GM12875 (cell line): ENCODE results near the gene BCAS1.

Source experiments
- H3K4me3 ChIP-seq: one replicate; pipeline ENCODE4 v1.5.1; 2011; ENCODE audit warnings: low read depth, low read length, control low read depth
- TF ChIP-seq, protein P1 (sequence below): IDR thresholded peaks from 2 replicates; pipeline ENCODE4 v1.5.1; 2011; ENCODE audit warnings: low read depth, mild to moderate bottlenecking, control low read depth, inconsistent platforms, low read length, moderate library complexity, borderline replicate concordance; ENCODE audit not compliant: insufficient read depth

BCAS1 gene

DNA sequence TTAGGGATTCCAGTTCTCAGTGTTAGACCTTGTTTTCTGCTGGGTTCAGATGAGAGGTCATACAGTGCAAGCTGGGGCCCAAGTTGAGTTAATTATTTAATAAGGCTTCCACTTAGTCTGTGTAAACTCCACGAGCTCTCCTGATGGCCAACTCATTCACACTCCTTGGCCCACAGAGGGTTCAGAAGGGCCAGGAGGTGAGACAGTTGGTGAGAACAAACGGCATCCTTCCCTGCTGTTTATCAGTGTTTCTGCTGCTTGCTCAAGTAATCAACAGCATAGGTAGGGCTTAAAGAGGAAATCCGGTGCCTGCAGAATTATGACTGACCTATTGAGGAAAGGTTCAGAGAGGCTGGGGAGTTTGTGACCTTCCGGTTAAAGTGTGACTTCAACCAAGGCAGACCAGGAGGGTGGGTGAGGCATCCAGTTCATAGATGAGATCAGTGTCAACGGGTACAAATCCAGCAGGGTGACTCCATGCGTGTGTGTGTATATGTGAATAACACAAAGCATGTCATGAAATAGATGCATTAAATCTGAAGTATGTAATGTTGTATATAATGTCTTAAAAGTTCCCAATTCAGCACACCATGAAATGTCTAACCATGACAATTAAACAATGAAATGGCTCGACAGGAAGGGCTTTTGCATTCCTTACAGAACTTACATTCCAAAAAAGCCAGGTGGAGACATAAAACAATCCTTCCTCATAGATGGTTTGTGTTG is 37.4 kb upstream of the BCAS1 start:
- TF ChIP-seq, protein P1, sequence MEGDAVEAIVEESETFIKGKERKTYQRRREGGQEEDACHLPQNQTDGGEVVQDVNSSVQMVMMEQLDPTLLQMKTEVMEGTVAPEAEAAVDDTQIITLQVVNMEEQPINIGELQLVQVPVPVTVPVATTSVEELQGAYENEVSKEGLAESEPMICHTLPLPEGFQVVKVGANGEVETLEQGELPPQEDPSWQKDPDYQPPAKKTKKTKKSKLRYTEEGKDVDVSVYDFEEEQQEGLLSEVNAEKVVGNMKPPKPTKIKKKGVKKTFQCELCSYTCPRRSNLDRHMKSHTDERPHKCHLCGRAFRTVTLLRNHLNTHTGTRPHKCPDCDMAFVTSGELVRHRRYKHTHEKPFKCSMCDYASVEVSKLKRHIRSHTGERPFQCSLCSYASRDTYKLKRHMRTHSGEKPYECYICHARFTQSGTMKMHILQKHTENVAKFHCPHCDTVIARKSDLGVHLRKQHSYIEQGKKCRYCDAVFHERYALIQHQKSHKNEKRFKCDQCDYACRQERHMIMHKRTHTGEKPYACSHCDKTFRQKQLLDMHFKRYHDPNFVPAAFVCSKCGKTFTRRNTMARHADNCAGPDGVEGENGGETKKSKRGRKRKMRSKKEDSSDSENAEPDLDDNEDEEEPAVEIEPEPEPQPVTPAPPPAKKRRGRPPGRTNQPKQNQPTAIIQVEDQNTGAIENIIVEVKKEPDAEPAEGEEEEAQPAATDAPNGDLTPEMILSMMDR = no peak
- no peak overlapping the region for H3K4me3 ChIP-seq

DNA sequence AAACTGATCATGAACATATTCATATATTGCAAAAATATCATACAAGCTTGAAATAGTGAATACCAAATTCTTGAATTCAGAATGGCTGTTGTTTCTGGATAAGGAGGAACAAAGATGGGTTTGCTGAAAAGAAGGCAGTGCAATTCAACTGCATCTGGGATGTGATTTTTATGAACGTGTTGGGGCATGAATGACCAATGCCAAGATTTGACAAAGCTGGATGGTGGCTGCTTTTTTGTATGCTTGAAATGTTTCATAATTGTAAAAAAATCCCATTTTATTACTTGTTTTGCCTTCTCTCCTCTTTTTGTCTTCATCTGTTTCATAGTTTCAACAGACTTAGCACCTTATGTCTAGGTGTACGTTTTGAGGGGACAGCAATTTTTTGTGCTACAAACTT is 36.8 kb upstream of the BCAS1 start:
- TF ChIP-seq, protein P1 = no peak
- H3K4me3 ChIP-seq = no peak overlapping the region

DNA sequence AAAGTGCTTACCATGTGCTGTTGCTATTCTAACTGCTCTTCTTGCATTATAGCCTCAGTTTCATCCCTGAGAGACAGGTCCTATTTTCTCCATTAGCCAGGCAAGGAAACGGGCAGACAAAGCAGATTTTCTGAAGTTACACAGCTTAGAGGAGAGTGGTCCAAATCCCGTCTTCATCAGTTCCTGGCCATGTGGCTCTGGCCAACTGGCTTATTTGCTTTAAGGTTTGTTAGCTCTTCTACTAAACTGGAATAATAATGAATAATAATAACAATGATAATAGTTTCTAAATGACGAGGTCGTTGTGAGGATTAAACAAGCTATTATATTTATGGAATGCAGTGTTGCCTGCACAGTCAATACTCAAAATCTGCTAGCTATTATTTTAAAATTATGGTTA is 35.8 kb upstream of the BCAS1 start:
- H3K4me3 ChIP-seq = no peak overlapping the region
- TF ChIP-seq, protein P1 = no peak

DNA sequence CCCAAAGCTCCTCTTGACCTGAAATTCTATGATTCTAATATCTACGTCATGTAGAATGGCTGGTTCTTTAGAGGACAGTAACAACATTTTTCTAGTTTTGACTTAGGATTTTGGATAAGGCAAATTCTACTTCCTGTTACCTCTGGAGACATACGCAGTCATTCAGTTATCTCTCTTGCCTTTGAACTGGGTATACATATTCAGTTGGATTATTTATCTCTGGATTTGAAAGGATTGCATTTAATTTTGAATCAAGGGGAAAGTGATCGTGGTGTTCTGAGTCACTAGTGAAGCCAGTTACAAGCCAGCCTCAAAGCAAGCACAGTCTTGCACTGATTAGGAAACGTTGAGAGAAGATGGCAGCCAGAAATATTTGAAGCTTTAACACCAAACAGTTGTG is 35.3 kb upstream of the BCAS1 start:
- TF ChIP-seq, protein P1 = no peak
- H3K4me3 ChIP-seq = no peak overlapping the region

DNA sequence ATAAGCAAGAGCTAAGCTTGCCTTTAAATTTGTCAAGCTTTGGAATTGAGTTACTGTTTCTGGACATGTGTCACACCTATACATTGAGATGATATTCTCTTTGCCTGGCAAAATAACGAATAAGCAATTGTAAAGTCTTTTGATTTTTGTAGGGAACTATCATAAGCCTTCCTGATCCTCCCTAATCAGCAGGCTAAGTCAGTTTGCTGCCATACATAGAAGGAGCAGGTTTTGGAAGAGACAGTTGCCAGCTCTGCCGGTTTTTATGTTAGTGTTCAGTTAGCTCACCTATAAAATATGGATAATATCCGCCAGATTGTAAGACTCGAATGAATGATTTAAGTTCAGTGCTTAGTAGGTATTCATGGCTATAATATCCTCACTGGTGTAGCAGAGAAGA is 34.4 kb upstream of the BCAS1 start:
- TF ChIP-seq, protein P1 = no peak
- H3K4me3 ChIP-seq = no peak overlapping the region

DNA sequence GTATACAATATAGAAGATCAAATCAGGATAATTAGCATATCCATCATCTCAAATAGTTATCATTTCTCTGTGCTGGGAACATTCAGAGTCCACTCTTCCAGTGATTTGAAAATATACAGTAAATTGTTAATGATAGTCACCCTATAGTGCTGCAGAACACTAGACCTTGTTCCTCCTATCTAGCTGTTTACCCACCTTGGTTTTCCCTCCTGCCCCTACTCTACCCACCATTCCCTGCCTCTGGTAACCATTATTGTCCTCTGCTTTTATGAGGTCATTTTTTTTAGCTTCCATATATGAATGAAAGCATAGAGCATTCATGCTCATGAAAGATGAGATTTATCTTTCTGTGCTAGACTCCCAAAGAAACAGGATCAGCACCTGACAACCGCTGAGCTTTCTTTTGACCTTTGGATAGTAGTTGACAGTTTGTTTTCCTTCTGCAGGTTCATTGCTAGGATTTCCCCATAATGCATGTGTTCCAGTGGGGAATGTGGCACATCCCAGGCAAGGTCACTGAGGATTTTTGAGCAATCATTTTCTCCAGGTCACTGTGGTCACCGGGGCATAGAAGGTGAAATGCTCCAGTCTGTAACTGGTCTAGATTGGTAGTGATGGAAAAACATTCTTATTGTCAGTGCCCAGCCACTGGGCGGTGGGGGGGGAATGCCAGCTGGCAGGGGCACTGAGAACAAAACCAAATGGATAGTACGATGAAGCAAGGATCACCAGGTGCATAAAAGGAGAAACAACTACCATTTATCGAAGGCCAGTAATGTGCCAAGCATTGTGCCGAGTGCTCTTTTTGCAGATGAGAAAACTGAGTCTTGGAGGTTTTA is 33.6 kb upstream of the BCAS1 start:
- TF ChIP-seq, protein P1 = no peak
- H3K4me3 ChIP-seq = no peak overlapping the region
